ENCODE results near the gene GZMM.

GZMM gene

DNA sequence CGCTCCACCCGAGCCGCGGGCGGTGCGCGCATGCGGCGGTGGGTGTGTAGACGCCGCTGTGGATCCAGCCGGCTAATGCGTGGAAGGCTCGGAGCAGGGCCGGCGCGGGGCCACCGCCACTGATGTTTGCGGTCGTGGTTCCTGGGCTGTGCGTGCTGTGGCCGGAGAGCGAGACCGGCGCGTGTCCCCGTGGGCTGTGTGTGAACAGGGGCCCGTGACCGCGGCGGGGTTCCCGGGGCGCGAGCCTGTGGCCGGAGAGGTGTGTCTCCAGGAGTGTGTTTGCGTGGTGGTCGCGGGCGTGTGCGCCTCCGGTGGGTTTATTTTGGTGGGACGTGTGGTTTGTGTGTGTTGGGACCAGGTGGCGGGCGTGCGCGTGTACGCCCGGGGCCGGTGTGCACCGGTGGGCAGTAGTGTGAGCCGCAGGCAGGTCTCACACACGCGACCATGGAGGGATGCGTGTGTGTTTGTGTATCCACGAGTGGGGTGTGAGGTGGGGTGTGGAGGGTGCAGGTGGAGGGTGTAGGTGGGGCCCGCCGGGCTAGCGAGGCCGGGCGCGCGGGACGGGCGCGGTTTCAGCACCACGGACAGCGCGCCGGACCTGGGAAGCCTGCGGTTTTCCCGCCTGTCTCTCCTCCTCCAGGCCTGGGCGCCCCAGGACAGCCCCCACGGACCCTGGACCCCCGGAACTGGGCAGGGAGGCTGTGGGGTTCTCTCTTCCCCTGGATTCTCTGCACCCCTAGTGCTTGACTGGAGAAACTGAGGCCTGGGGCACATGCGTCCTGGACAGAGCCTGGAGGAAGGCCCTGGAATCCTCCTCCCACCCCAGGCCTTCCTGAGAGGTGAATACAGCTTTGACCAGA is 47.5 kb downstream of the GZMM start:
- H3K27me3 ChIP-seq (ENCODE audit: low read depth, low read length) = peaks cover 18% of the 10 kb centered on the region
- peaks cover 0 to 23% of the 10 kb centered on the region in 2 donors for H3K4me1 ChIP-seq (ENCODE audit: control insufficient read depth in 1 of 2, insufficient read depth in 2 of 2, low read length in 2 of 2)
- H3K4me3 ChIP-seq (ENCODE audit: low read depth in 1 of 2, low read length in 2 of 2) = no peak overlapping the region
- no peaks in the 10 kb centered on the region for H3K9me3 ChIP-seq (ENCODE audit: control insufficient read depth in 1 of 2, low read length in 2 of 2)
- H3K27ac ChIP-seq (ENCODE audit: low read length) = no peak overlapping the region
- H3K36me3 ChIP-seq (ENCODE audit: control insufficient read depth in 1 of 2, insufficient read depth in 2 of 2, low read length in 2 of 2) = no peaks in the 10 kb centered on the region

DNA sequence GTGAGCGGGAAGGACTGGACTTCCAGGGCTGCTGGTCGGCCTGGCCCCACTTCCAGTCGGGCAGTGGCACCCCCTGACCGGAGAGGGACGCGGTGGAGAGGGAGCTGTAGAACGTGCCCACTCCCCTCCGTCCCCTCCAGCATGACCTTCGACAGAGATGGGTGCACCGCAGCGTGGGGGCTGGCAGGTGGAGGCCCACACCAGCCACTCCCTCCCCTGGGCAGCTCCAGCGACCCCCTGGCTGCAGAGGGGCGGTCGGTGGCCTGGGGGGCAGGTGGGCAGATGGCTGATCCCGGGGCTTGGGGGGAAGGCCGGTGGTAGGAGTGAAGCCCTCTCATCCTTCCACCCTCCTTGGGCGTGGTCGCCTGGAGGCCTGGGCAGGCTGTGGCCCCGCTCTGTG is 48.2 kb downstream of the GZMM start:
- H3K27me3 ChIP-seq (ENCODE audit: low read depth, low read length) = peaks cover 18% of the 10 kb centered on the region
- H3K4me3 ChIP-seq (ENCODE audit: low read depth in 1 of 2, low read length in 2 of 2) = no peak overlapping the region

DNA sequence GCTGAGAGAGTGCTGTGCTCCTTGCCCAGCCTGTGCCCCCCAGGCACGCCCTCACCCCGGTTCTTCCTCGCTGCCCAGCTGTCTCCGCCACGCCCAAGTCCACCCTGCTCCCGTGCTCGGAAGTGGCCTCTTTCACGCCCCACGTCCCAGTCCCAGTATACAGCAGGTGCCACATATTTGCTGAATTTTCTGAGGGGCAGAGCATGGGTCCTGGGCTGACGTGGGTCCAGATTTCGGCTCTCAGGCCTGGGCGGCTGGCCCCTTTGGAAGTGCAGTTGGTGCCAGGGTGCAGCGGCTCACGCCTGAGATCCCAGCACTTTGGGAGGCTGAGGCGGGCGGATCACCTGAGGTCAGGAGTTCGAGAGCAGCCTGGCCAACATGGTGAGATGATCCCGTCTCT is 49.2 kb downstream of the GZMM start:
- no peak overlapping the region for H3K4me3 ChIP-seq (ENCODE audit: low read depth in 1 of 2, low read length in 2 of 2)
- H3K4me1 ChIP-seq (ENCODE audit: control insufficient read depth in 1 of 2, insufficient read depth in 2 of 2, low read length in 2 of 2) = peaks cover 0 to 20% of the 10 kb centered on the region in 2 donors
- no peak overlapping the region for H3K27ac ChIP-seq (ENCODE audit: low read length)
- no peaks in the 10 kb centered on the region for H3K36me3 ChIP-seq (ENCODE audit: control insufficient read depth in 1 of 2, insufficient read depth in 2 of 2, low read length in 2 of 2)
- no peaks in the 10 kb centered on the region for H3K9me3 ChIP-seq (ENCODE audit: control insufficient read depth in 1 of 2, low read length in 2 of 2)
- peaks cover 18% of the 10 kb centered on the region for H3K27me3 ChIP-seq (ENCODE audit: low read depth, low read length)

More for the DNA sequence above, 48.2 kb downstream of the GZMM start:
- H3K4me1 ChIP-seq (ENCODE audit: control insufficient read depth in 1 of 2, insufficient read depth in 2 of 2, low read length in 2 of 2) = peaks cover 0 to 23% of the 10 kb centered on the region in 2 donors
- H3K27ac ChIP-seq (ENCODE audit: low read length) = no peak overlapping the region
- H3K9me3 ChIP-seq (ENCODE audit: control insufficient read depth in 1 of 2, low read length in 2 of 2) = no peaks in the 10 kb centered on the region
- H3K36me3 ChIP-seq (ENCODE audit: control insufficient read depth in 1 of 2, insufficient read depth in 2 of 2, low read length in 2 of 2) = no peaks in the 10 kb centered on the region

DNA sequence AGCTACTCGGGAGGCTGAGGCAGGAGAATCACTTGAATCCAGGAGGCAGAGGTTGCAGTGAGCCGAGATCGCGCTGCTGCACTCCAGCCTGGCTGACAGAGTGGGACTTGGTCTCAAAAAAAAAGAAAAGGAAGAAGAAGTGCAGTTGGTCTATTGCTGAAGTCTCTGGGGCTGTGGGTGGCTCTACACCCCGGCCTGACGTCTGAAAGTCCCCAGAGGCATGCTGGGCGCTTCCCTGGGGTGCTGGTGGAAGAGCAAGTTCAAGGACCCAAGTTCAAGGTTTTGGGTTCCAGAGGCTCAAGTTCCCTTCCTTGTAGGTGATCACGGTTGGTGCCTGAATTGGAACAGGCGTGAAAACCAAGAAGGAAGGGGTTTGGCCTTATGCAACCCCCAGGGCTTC is 49.7 kb downstream of the GZMM start:
- Histone ChIP-seq H3K9me3 (ENCODE audit: control insufficient read depth in 1 of 2, low read length in 2 of 2) (no peaks in the 10 kb centered on the region), H3K36me3 (ENCODE audit: control insufficient read depth in 1 of 2, insufficient read depth in 2 of 2, low read length in 2 of 2) (no peaks in the 10 kb centered on the region), H3K27me3 (ENCODE audit: low read depth, low read length) (peaks cover 16% of the 10 kb centered on the region), H3K27ac (ENCODE audit: low read length) (no peak overlapping the region), H3K4me1 (ENCODE audit: control insufficient read depth in 1 of 2, insufficient read depth in 2 of 2, low read length in 2 of 2) (peaks cover 0 to 16% of the 10 kb centered on the region in 2 donors), H3K4me3 (ENCODE audit: low read depth in 1 of 2, low read length in 2 of 2) (no peak overlapping the region)

DNA sequence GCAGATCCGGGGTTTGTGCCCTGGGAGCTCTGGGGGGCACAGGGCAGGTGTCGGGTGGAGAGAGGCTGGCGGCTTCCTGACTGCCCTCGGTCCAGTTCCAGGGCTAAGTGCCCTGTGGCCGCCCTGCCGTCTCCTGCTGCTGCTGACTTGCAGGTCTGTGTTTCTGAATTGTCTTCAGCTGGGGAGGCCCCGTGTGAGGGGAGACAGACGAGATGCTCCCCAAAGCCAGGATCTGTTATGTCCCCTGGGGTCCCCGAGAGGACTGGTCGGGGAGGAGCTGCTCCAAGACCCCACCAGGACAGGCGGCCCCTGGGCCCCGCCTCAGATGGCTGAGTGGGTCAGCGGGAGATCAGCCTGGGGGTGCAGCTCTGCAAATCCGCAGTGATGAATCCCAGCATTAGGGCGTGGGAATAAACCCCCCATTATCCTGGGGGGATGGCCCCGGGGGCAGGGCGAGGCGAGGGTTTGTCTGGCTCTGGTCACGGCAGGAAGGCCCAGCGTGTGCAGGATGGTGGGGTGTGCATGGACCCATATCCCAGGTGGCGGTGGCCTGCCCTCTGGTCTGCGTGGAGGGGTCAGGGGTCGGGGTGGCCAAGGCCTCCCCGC is 50.5 kb downstream of the GZMM start:
- Histone ChIP-seq H3K27me3 (ENCODE audit: low read depth, low read length) (peaks cover 8% of the 10 kb centered on the region), H3K27ac (ENCODE audit: low read length) (no peak overlapping the region), H3K36me3 (ENCODE audit: control insufficient read depth in 1 of 2, insufficient read depth in 2 of 2, low read length in 2 of 2) (no peaks in the 10 kb centered on the region), H3K4me3 (ENCODE audit: low read depth in 1 of 2, low read length in 2 of 2) (no peak overlapping the region), H3K9me3 (ENCODE audit: control insufficient read depth in 1 of 2, low read length in 2 of 2) (no peaks in the 10 kb centered on the region), H3K4me1 (ENCODE audit: control insufficient read depth in 1 of 2, insufficient read depth in 2 of 2, low read length in 2 of 2) (peaks cover 0 to 7% of the 10 kb centered on the region in 2 donors)

- Histone ChIP-seq H3K9me3 (ENCODE audit: control insufficient read depth in 1 of 2, low read length in 2 of 2) (no peaks in the 10 kb centered on the region), H3K27ac (ENCODE audit: low read length) (no peak overlapping the region), H3K27me3 (ENCODE audit: low read depth, low read length) (peaks cover 8% of the 10 kb centered on the region), H3K4me3 (ENCODE audit: low read depth in 1 of 2, low read length in 2 of 2) (no peak overlapping the region), H3K4me1 (ENCODE audit: control insufficient read depth in 1 of 2, insufficient read depth in 2 of 2, low read length in 2 of 2) (peaks cover 0 to 5% of the 10 kb centered on the region in 2 donors), H3K36me3 (ENCODE audit: control insufficient read depth in 1 of 2, insufficient read depth in 2 of 2, low read length in 2 of 2) (no peaks in the 10 kb centered on the region)
Measured at GRCh38 chr19:595326-596262, 51.7 kb downstream of the GZMM start.

DNA sequence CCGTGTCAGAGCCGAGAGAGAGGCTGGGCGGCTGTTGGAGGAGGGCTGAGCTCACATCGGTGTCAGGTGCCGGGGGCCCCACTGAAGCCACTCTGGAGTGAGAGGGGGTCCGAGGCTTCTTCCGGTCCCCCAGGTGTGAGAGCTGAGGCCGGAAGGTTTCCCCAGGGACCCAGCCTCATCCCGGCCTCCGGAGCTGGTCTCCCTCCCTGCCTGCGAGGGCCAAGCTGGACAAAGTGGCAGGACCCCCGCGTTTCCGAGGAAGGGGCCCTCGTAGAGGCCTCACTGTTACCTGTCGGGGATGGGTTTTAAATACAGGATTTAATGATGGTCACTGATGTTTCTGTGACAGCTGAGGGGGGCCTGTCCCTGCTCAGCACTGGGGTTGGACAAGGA is 52.4 kb downstream of the GZMM start:
- Histone ChIP-seq H3K36me3 (ENCODE audit: control insufficient read depth in 1 of 2, insufficient read depth in 2 of 2, low read length in 2 of 2) (no peaks in the 10 kb centered on the region), H3K9me3 (ENCODE audit: control insufficient read depth in 1 of 2, low read length in 2 of 2) (no peaks in the 10 kb centered on the region), H3K27ac (ENCODE audit: low read length) (no peak overlapping the region), H3K27me3 (ENCODE audit: low read depth, low read length) (peaks cover 6% of the 10 kb centered on the region), H3K4me1 (ENCODE audit: control insufficient read depth in 1 of 2, insufficient read depth in 2 of 2, low read length in 2 of 2) (no peaks in the 10 kb centered on the region), H3K4me3 (ENCODE audit: low read depth in 1 of 2, low read length in 2 of 2) (no peak overlapping the region)

GRCh38 chr19:597406-598315 is 53.8 kb downstream of the GZMM start:
- Histone ChIP-seq H3K9me3 (ENCODE audit: control insufficient read depth in 1 of 2, low read length in 2 of 2) (peaks cover 0 to 2% of the 10 kb centered on the region in 2 donors), H3K27me3 (ENCODE audit: low read depth, low read length) (no peaks in the 10 kb centered on the region), H3K36me3 (ENCODE audit: control insufficient read depth in 1 of 2, insufficient read depth in 2 of 2, low read length in 2 of 2) (no peaks in the 10 kb centered on the region), H3K4me3 (ENCODE audit: low read depth in 1 of 2, low read length in 2 of 2) (no peak overlapping the region), H3K27ac (ENCODE audit: low read length) (no peak overlapping the region), H3K4me1 (ENCODE audit: control insufficient read depth in 1 of 2, insufficient read depth in 2 of 2, low read length in 2 of 2) (no peaks in the 10 kb centered on the region)
